Measurements from ENCODE around the gene C11orf91.

C11orf91 gene

DNA sequence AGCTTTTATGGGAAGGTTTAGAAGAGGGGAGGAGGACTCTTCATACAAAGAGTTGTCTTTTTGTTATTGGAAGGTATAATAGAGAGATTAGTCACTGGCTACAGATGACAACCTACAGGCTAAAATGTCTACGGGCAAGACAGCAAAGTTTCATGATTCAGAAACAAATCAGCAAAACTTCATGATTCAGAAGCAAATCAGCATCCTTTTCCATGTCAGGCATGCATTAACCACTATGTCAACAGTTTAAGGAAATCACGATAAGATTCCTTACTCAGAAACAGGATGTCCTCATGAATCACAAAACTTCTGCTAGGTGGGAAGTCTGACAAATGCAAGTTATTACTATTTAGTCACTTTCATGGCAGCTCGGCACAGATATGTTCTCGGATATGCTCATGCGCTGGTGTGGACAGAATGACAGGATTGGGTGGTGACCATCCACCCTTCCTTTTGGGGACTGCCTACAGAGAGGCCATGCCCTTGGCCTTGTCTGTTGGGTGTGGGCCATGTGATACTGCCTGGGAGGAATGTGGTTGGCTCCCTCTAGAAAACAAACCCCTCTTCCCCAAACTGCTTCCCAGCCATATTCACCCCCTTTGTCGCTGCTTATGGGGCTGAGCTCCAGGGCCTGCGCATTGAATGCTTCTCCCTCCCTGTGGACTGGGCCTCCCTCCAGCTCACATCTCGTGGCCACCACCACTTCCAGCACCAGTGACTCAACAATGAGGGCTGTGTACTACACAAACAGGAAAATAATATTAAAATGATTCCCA lies 10.1 kb downstream of the C11orf91 start:
- Histone ChIP-seq H3K9ac (ENCODE audit: low read depth, low read length, poor library complexity) (no peak overlapping the region), H4K8ac (ENCODE audit: low read depth, low read length) (no peak overlapping the region), H2BK15ac (ENCODE audit: low read length) (no peak overlapping the region), H3K79me1 (ENCODE audit: low read depth, low read length) (no peaks in the 10 kb centered on the region), H2BK5ac (ENCODE audit: low read length) (no peak overlapping the region), H2AK5ac (ENCODE audit: low read depth, low read length) (no peak overlapping the region), H2BK120ac (ENCODE audit: low read depth, low read length) (no peak overlapping the region), H3K36me3 (replicated peaks in 1 of 2; ENCODE audit: control insufficient read depth in 2 of 2, insufficient read depth in 2 of 2, low read length in 2 of 2) (no peaks in the 10 kb centered on the region), H3K27ac (replicated peaks; ENCODE audit: low read length) (no peak overlapping the region), H3K4ac (ENCODE audit: low read length) (no peak overlapping the region), H3K9me3 (replicated peaks in 1 of 2; ENCODE audit: control insufficient read depth in 2 of 2, insufficient read depth in 1 of 2, low read depth in 1 of 2, low read length in 2 of 2) (peaks cover 0 to 3% of the 10 kb centered on the region in 2 donors), H3K14ac (ENCODE audit: low read length) (no peak overlapping the region), H3K4me1 (ENCODE audit: control insufficient read depth in 2 of 2, insufficient read depth in 1 of 2, low read depth in 1 of 2, low read length in 2 of 2) (peaks cover 18 to 20% of the 10 kb centered on the region in 2 donors), H2BK12ac (ENCODE audit: low read length) (no peak overlapping the region), H2AFZ (ENCODE audit: low read length) (no peak overlapping the region), H3K23ac (ENCODE audit: low read depth, low read length, poor library complexity) (no peak overlapping the region), H4K91ac (ENCODE audit: low read depth, low read length, poor library complexity) (no peak overlapping the region), H3K4me2 (ENCODE audit: insufficient read depth, low read length, poor library complexity, severe bottlenecking) (no peak overlapping the region), H3K4me3 (ENCODE audit: low read length in 2 of 2) (no peak overlapping the region), H3K27me3 (ENCODE audit: control insufficient read depth in 3 of 3, insufficient read depth in 3 of 3, low read depth in 1 of 3, low read length in 3 of 3) (no peaks in the 10 kb centered on the region), H3K18ac (ENCODE audit: low read length) (no peak overlapping the region)
- no peak for DNase-seq (ENCODE audit: low spot score)
- no CpG with 5 or more reads among the region's 8 CpGs for WGBS, 2 donors (ENCODE audit: extremely low coverage in 2 of 2, insufficient read length in 2 of 2, insufficient replicate concordance in 1 of 2)

GRCh38 chr11:33689501-33689900 lies 11.1 kb downstream of the C11orf91 start:
- Histone ChIP-seq H3K4me2 (ENCODE audit: insufficient read depth, low read length, poor library complexity, severe bottlenecking) (no peak overlapping the region), H2BK120ac (ENCODE audit: low read depth, low read length) (no peak overlapping the region), H2BK15ac (ENCODE audit: low read length) (no peak overlapping the region), H3K4me1 (ENCODE audit: control insufficient read depth in 2 of 2, insufficient read depth in 1 of 2, low read depth in 1 of 2, low read length in 2 of 2) (peaks cover 16 to 21% of the 10 kb centered on the region in 2 donors), H3K4me3 (ENCODE audit: low read length in 2 of 2) (no peak overlapping the region), H3K79me1 (ENCODE audit: low read depth, low read length) (no peaks in the 10 kb centered on the region), H4K91ac (ENCODE audit: low read depth, low read length, poor library complexity) (no peak overlapping the region), H2BK12ac (ENCODE audit: low read length) (no peak overlapping the region), H2AK5ac (ENCODE audit: low read depth, low read length) (no peak overlapping the region), H3K36me3 (replicated peaks in 1 of 2; ENCODE audit: control insufficient read depth in 2 of 2, insufficient read depth in 2 of 2, low read length in 2 of 2) (no peaks in the 10 kb centered on the region), H3K27ac (replicated peaks; ENCODE audit: low read length) (no peak overlapping the region), H4K8ac (ENCODE audit: low read depth, low read length) (no peak overlapping the region), H2AFZ (ENCODE audit: low read length) (no peak overlapping the region), H3K4ac (ENCODE audit: low read length) (no peak overlapping the region), H3K9me3 (replicated peaks in 1 of 2; ENCODE audit: control insufficient read depth in 2 of 2, insufficient read depth in 1 of 2, low read depth in 1 of 2, low read length in 2 of 2) (peaks cover 0 to 3% of the 10 kb centered on the region in 2 donors), H2BK5ac (ENCODE audit: low read length) (no peak overlapping the region), H3K23ac (ENCODE audit: low read depth, low read length, poor library complexity) (no peak overlapping the region), H3K14ac (ENCODE audit: low read length) (no peak overlapping the region), H3K27me3 (ENCODE audit: control insufficient read depth in 3 of 3, insufficient read depth in 3 of 3, low read depth in 1 of 3, low read length in 3 of 3) (no peaks in the 10 kb centered on the region), H3K18ac (ENCODE audit: low read length) (no peak overlapping the region), H3K9ac (ENCODE audit: low read depth, low read length, poor library complexity) (no peak overlapping the region)
- no peak for DNase-seq (ENCODE audit: low spot score)
- no CpG with 5 or more reads among the region's 8 CpGs for WGBS, 2 donors (ENCODE audit: extremely low coverage in 2 of 2, insufficient read length in 2 of 2, insufficient replicate concordance in 1 of 2)

DNA sequence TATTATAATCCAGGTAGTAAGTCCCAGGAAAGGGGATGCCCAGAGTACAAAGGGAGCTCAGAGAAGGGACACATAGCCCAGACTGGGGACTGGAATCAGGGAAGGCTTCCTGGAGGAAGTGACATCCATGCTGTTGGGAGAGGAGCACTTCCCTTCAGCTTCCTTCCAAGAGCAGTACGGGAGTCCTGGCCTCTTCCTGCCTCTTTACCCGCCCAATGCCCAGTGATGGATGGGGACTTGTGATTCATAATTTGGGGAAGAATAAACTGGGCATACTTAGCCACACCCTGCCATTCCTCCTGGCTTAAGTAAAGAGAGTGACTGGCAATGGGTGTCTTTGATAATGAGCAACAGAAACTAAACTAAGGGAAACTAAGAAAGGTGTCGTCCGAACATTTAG lies 11.5 kb downstream of the C11orf91 start:
- no peak overlapping the region for H2BK15ac ChIP-seq (ENCODE audit: low read length)
- H3K18ac ChIP-seq (ENCODE audit: low read length): no peak overlapping the region
- no peak overlapping the region for H2AK5ac ChIP-seq (ENCODE audit: low read depth, low read length)
- H3K27me3 ChIP-seq (ENCODE audit: control insufficient read depth in 3 of 3, insufficient read depth in 3 of 3, low read depth in 1 of 3, low read length in 3 of 3): no peaks in the 10 kb centered on the region
- H2AFZ ChIP-seq (ENCODE audit: low read length): no peak overlapping the region
- H3K4me1 ChIP-seq (ENCODE audit: control insufficient read depth in 2 of 2, insufficient read depth in 1 of 2, low read depth in 1 of 2, low read length in 2 of 2): peaks cover 16 to 25% of the 10 kb centered on the region in 2 donors
- no peak overlapping the region for H2BK120ac ChIP-seq (ENCODE audit: low read depth, low read length)
- H3K36me3 ChIP-seq (replicated peaks in 1 of 2; ENCODE audit: control insufficient read depth in 2 of 2, insufficient read depth in 2 of 2, low read length in 2 of 2): no peaks in the 10 kb centered on the region
- H3K4me2 ChIP-seq (ENCODE audit: insufficient read depth, low read length, poor library complexity, severe bottlenecking): no peak overlapping the region
- H3K79me1 ChIP-seq (ENCODE audit: low read depth, low read length): no peaks in the 10 kb centered on the region
- peaks cover 0 to 3% of the 10 kb centered on the region in 2 donors for H3K9me3 ChIP-seq (replicated peaks in 1 of 2; ENCODE audit: control insufficient read depth in 2 of 2, insufficient read depth in 1 of 2, low read depth in 1 of 2, low read length in 2 of 2)
- no CpG with 5 or more reads among the region's 4 CpGs for WGBS, 2 donors (ENCODE audit: extremely low coverage in 2 of 2, insufficient read length in 2 of 2, insufficient replicate concordance in 1 of 2)
- H3K14ac ChIP-seq (ENCODE audit: low read length): no peak overlapping the region
- H3K27ac ChIP-seq (replicated peaks; ENCODE audit: low read length): no peak overlapping the region
- H3K23ac ChIP-seq (ENCODE audit: low read depth, low read length, poor library complexity): no peak overlapping the region
- no peak overlapping the region for H2BK5ac ChIP-seq (ENCODE audit: low read length)
- H3K4ac ChIP-seq (ENCODE audit: low read length): no peak overlapping the region
- no peak overlapping the region for H2BK12ac ChIP-seq (ENCODE audit: low read length)
- H4K91ac ChIP-seq (ENCODE audit: low read depth, low read length, poor library complexity): no peak overlapping the region
- no peak overlapping the region for H4K8ac ChIP-seq (ENCODE audit: low read depth, low read length)
- no peak overlapping the region for H3K9ac ChIP-seq (ENCODE audit: low read depth, low read length, poor library complexity)
- DNase-seq (ENCODE audit: low spot score): no peak
- H3K4me3 ChIP-seq (ENCODE audit: low read length in 2 of 2): no peak overlapping the region

GRCh38 chr11:33687733-33688479 lies 12.7 kb downstream of the C11orf91 start:
- Histone ChIP-seq H4K8ac (ENCODE audit: low read depth, low read length) (no peak overlapping the region), H3K27ac (replicated peaks; ENCODE audit: low read length) (no peak overlapping the region), H4K91ac (ENCODE audit: low read depth, low read length, poor library complexity) (no peak overlapping the region), H3K4me3 (ENCODE audit: low read length in 2 of 2) (no peak overlapping the region), H3K9ac (ENCODE audit: low read depth, low read length, poor library complexity) (no peak overlapping the region), H3K4me1 (ENCODE audit: control insufficient read depth in 2 of 2, insufficient read depth in 1 of 2, low read depth in 1 of 2, low read length in 2 of 2) (peaks cover 17 to 28% of the 10 kb centered on the region in 2 donors), H2AFZ (ENCODE audit: low read length) (no peak overlapping the region), H2BK12ac (ENCODE audit: low read length) (no peak overlapping the region), H2AK5ac (ENCODE audit: low read depth, low read length) (no peak overlapping the region), H3K9me3 (replicated peaks in 1 of 2; ENCODE audit: control insufficient read depth in 2 of 2, insufficient read depth in 1 of 2, low read depth in 1 of 2, low read length in 2 of 2) (peaks cover 0 to 3% of the 10 kb centered on the region in 2 donors), H3K36me3 (replicated peaks in 1 of 2; ENCODE audit: control insufficient read depth in 2 of 2, insufficient read depth in 2 of 2, low read length in 2 of 2) (no peaks in the 10 kb centered on the region), H2BK15ac (ENCODE audit: low read length) (no peak overlapping the region), H3K79me1 (ENCODE audit: low read depth, low read length) (no peaks in the 10 kb centered on the region), H3K4me2 (ENCODE audit: insufficient read depth, low read length, poor library complexity, severe bottlenecking) (no peak overlapping the region), H3K4ac (ENCODE audit: low read length) (no peak overlapping the region), H3K14ac (ENCODE audit: low read length) (no peak overlapping the region), H2BK120ac (ENCODE audit: low read depth, low read length) (no peak overlapping the region), H3K27me3 (ENCODE audit: control insufficient read depth in 3 of 3, insufficient read depth in 3 of 3, low read depth in 1 of 3, low read length in 3 of 3) (no peaks in the 10 kb centered on the region), H3K23ac (ENCODE audit: low read depth, low read length, poor library complexity) (no peak overlapping the region), H3K18ac (ENCODE audit: low read length) (no peak overlapping the region), H2BK5ac (ENCODE audit: low read length) (no peak overlapping the region)
- no CpG with 5 or more reads among the region's 2 CpGs for WGBS, 2 donors (ENCODE audit: extremely low coverage in 2 of 2, insufficient read length in 2 of 2, insufficient replicate concordance in 1 of 2)
- DNase-seq (ENCODE audit: low spot score): peak; percentile 57
